Muscle layer of duodenum (tissue), 2 donors: ENCODE measurements around the gene CTTNBP2.

Source experiments
- H3K27ac ChIP-seq: one replicate; pipeline ENCODE4 v1.7.0; 2013; ENCODE audit warnings: mild to moderate bottlenecking, low read length
- H3K27me3 ChIP-seq: one replicate; pipeline ENCODE4 v1.7.0; 2013; ENCODE audit warnings: low read depth, mild to moderate bottlenecking, control low read depth, low read length
- H3K36me3 ChIP-seq, 2 donors: one replicate each; pipeline ENCODE4 v1.7.0; 2013; ENCODE audit warnings: low read length in 2 of 2, control low read depth in 1 of 2, mild to moderate bottlenecking in 1 of 2; ENCODE audit not compliant: insufficient read depth in 2 of 2, control insufficient read depth in 1 of 2
- H3K4me1 ChIP-seq, 2 donors: one replicate each; pipeline ENCODE4 v1.7.0; 2013; ENCODE audit warnings: low read length in 2 of 2, mild to moderate bottlenecking in 2 of 2, control low read depth in 1 of 2, moderate library complexity in 1 of 2; ENCODE audit not compliant: insufficient read depth in 2 of 2, control insufficient read depth in 1 of 2
- H3K4me3 ChIP-seq, 2 donors: one replicate each; pipeline ENCODE4 v1.7.0; 2013; ENCODE audit warnings: low read length in 2 of 2, low read depth in 1 of 2, mild to moderate bottlenecking in 1 of 2
- H3K9me3 ChIP-seq, 2 donors: one replicate each; pipeline ENCODE4 v1.7.0; 2013; ENCODE audit warnings: low read length in 2 of 2, control low read depth in 1 of 2, mild to moderate bottlenecking in 1 of 2; ENCODE audit not compliant: control insufficient read depth in 1 of 2
- donor health status: healthy.

CTTNBP2 gene

DNA sequence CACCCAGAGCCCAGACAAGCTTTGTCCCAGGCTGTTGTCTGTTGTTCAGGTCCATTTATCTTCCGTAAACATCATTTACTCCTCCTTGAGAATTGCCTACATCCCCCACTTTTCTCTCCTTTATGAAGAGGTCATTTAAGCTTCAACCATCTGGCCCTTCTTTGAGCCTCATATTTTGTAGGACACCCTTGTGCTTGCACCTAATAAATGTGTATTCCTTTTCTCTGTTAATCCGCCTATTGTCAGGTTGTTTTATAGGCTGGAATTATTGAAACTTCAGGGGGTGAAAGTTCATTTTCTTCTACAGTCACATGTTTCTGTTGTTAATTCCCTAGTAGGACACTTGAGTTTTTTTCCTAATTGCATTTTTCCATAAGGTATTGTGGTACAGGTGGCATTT, 19.6 kb upstream of the CTTNBP2 start:
- no peaks in the 10 kb centered on the region for H3K4me1 ChIP-seq
- H3K9me3 ChIP-seq = no peaks in the 10 kb centered on the region
- no peaks in the 10 kb centered on the region for H3K36me3 ChIP-seq
- no peak overlapping the region for H3K4me3 ChIP-seq
- H3K27ac ChIP-seq = no peak overlapping the region
- no peaks in the 10 kb centered on the region for H3K27me3 ChIP-seq

GRCh38 chr7:117889611-117890010, 16.4 kb upstream of the CTTNBP2 start:
- no peaks in the 10 kb centered on the region for H3K27me3 ChIP-seq
- H3K27ac ChIP-seq = no peak overlapping the region
- no peaks in the 10 kb centered on the region for H3K4me1 ChIP-seq
- H3K4me3 ChIP-seq = no peak overlapping the region
- H3K9me3 ChIP-seq = no peaks in the 10 kb centered on the region
- no peaks in the 10 kb centered on the region for H3K36me3 ChIP-seq

DNA sequence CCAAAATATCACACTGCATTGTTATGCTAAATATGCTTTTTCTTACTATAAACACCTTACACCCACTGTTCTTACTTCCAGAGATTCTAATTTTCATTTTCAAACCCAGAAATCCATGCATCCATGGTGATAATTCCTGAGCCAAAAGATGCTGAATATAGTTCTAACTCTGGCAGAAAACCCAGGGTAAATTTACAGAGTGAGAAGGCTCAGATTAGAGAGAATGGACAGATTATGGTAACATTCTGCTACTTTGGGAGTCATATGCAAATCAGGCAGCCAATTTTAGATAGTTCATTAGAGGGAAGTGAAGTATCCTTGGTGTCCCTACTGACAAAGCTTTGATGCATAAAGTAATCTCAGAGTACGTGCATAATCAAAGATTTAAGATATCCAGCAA, 15.4 kb upstream of the CTTNBP2 start:
- H3K27me3 ChIP-seq = no peaks in the 10 kb centered on the region
- no peaks in the 10 kb centered on the region for H3K36me3 ChIP-seq
- H3K27ac ChIP-seq = no peak overlapping the region
- H3K4me3 ChIP-seq = no peak overlapping the region
- H3K4me1 ChIP-seq = no peaks in the 10 kb centered on the region
- H3K9me3 ChIP-seq = no peaks in the 10 kb centered on the region

GRCh38 chr7:117882594-117882993, 9.4 kb upstream of the CTTNBP2 start:
- Histone ChIP-seq H3K36me3 (no peaks in the 10 kb centered on the region), H3K9me3 (no peaks in the 10 kb centered on the region), H3K27ac (no peak overlapping the region), H3K27me3 (no peaks in the 10 kb centered on the region), H3K4me3 (no peak overlapping the region), H3K4me1 (no peaks in the 10 kb centered on the region)

- Histone ChIP-seq H3K9me3 (no peaks in the 10 kb centered on the region), H3K27ac (no peak overlapping the region), H3K4me3 (no peak overlapping the region), H3K4me1 (peaks cover 0 to 12% of the 10 kb centered on the region in 2 donors), H3K36me3 (no peaks in the 10 kb centered on the region), H3K27me3 (no peaks in the 10 kb centered on the region)
These were observed 3.5 kb upstream of the CTTNBP2 start for GRCh38 chr7:117876761-117877160.

- no peaks in the 10 kb centered on the region for H3K27me3 ChIP-seq
- no peak overlapping the region for H3K27ac ChIP-seq
- H3K9me3 ChIP-seq = no peaks in the 10 kb centered on the region
- no peak overlapping the region for H3K4me3 ChIP-seq
- no peaks in the 10 kb centered on the region for H3K36me3 ChIP-seq
- peaks cover 0 to 19% of the 10 kb centered on the region in 2 donors for H3K4me1 ChIP-seq
These were observed 2.3 kb upstream of the CTTNBP2 start for GRCh38 chr7:117875566-117875965.

GRCh38 chr7:117874191-117874700, 1.0 kb upstream of the CTTNBP2 start:
- Histone ChIP-seq H3K36me3 (no peaks in the 10 kb centered on the region), H3K4me1 (peaks cover 0 to 19% of the 10 kb centered on the region in 2 donors), H3K27me3 (no peaks in the 10 kb centered on the region), H3K9me3 (no peaks in the 10 kb centered on the region), H3K4me3 (peak overlapping the region; percentile 56 to 78), H3K27ac (no peak overlapping the region)

DNA sequence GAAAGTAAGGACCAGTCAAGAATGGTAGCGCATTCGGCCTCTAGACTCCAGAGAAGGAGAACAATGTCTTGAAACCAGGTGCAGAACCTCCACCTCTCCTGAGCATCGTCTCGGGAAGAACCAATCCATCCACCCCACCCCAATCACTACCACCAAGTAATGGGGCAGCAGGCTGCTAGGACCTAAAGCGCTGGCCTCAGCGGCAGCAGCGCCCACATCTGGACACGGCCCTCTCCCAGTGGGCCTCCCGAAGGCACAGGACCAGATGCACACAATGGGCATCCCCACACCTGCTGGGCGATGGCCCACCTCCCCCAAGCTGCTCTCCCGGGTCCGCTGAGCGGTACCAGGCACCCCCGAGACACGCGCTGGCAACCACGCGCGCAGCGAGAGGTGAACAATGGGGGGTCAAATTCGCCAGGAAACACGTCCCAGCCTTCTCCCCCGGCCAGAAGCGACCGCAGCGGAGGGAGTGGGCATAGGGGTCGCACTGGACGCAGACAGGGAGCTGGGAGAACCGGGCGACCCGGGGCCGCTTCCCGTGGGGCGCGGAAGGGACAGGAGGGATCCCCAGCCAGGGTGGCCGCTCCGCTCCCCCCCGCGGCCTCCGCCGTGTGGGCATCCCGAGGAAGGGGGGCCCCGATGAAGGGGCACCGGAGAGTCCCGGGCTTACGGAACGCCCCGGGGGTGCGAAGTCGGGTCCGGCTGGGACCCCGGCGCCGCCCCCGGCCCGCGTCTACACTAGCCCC, 506 bp downstream of the CTTNBP2 start:
- Histone ChIP-seq H3K36me3 (no peaks in the 10 kb centered on the region), H3K27me3 (no peaks in the 10 kb centered on the region), H3K9me3 (no peaks in the 10 kb centered on the region), H3K4me1 (peaks cover 0 to 19% of the 10 kb centered on the region in 2 donors), H3K27ac (peak overlapping the region; percentile 7), H3K4me3 (peak overlapping the region; percentile 78)

DNA sequence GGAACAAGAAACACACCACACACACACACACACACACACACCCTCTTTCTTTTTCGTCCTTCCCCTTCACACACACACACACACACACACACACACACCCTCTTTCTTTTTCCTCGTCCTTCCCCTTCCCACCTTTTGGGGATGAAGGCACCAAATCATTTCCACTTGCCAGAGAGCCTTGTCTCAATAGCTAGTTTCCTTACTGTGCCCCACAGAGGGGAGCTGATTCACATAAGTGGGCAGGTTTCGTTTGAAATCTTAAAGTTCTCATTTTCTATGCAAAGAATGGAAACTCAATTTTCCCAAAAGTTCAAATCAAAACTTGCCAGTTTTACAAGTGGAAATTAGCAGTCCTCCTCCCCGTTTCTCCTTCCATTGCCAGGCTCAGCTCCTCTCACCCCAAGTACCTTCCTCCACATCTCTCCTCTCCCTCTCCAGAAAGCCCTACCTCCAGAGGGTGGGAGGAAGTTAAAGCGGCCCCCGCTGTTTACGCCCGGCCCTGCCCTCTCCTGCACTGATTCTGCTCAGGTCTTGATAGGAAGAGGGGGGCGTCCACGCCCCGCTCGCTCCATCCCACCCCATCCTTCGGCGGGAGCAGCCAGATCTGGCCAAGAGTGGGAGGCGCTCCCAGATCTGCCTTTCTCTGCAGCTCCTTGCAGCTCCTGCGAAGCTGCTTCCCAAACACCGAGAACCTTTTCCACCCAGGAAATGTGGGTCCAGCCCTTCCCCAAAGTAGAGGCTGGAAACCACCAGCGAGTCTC, 1.3 kb downstream of the CTTNBP2 start:
- Histone ChIP-seq H3K4me3 (peak overlapping the region; percentile 78), H3K9me3 (no peaks in the 10 kb centered on the region), H3K27ac (no peak overlapping the region), H3K36me3 (no peaks in the 10 kb centered on the region), H3K4me1 (peaks cover 0 to 19% of the 10 kb centered on the region in 2 donors), H3K27me3 (no peaks in the 10 kb centered on the region)

DNA sequence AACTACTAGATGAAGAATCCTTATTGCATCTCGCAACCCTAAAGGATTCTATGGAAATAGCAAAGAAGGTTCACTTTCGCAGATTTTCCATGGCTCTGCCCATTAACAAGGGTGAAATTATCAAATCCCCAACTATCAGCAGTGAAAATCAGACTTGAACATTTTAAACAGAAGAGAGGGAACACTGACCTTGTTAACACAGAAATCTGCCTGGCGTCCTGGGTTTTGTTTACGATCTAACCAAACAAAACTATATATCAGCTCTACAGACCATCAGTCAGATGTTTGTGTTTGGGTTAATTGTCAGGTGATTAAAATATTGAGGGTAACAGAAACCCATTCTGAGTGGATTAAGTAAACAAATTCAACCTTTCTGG, 1.9 kb downstream of the CTTNBP2 start:
- Histone ChIP-seq H3K27ac (no peak overlapping the region), H3K9me3 (no peaks in the 10 kb centered on the region), H3K27me3 (no peaks in the 10 kb centered on the region), H3K36me3 (no peaks in the 10 kb centered on the region), H3K4me3 (peak overlapping the region in 1 of 2 donors; percentile 78), H3K4me1 (peaks cover 0 to 19% of the 10 kb centered on the region in 2 donors)

GRCh38 chr7:117870448-117871130, 2.7 kb downstream of the CTTNBP2 start:
- Histone ChIP-seq H3K27ac (no peak overlapping the region), H3K36me3 (no peaks in the 10 kb centered on the region), H3K9me3 (no peaks in the 10 kb centered on the region), H3K4me3 (no peak overlapping the region), H3K4me1 (peaks cover 0 to 19% of the 10 kb centered on the region in 2 donors), H3K27me3 (no peaks in the 10 kb centered on the region)
